ENCODE measurements around the gene TBL1XR1.
A peak's percentile ranks its signal among the peaks of the same experiment; 100 is the strongest.

TBL1XR1 gene

DNA sequence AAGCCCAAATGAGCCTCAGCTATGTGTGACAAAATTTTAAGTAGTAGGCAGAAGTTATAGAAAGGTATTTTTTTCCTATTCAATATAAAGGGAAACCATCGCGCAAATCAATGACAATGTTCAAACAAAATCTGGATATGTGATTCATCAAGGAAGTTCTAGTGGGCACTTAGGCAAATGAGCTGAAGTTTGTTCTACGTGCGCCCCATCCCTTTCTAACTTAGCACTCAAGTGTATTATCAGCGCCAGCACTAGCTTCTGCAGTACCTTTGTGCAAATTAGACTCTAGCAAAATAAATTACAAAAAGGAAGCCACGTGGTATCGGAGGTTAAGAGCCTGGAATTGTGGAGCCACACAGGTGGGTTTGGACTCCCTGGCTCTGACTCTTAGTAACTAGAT lies 91.1 kb downstream of the TBL1XR1 start:
- no peak for DNase-seq

DNA sequence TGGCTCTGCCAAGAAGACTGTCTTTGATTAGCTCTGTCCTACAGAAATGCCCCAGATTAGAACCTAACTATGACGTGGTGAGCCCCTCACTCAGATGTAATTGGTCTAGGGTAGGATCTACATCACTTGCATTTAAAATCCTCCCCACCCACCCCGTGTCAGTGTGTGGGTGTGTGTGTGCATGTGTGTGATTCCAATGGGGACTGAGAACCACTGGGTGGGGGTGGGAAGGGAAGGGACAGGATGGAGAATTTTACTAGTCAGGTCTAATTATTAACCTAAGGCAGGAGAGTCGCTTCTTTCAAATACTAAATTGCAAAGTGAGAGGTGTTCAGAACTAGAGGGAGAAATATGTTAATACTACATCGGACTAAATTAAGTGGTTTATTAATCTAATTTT lies 91.7 kb downstream of the TBL1XR1 start:
- no peak for DNase-seq

DNA sequence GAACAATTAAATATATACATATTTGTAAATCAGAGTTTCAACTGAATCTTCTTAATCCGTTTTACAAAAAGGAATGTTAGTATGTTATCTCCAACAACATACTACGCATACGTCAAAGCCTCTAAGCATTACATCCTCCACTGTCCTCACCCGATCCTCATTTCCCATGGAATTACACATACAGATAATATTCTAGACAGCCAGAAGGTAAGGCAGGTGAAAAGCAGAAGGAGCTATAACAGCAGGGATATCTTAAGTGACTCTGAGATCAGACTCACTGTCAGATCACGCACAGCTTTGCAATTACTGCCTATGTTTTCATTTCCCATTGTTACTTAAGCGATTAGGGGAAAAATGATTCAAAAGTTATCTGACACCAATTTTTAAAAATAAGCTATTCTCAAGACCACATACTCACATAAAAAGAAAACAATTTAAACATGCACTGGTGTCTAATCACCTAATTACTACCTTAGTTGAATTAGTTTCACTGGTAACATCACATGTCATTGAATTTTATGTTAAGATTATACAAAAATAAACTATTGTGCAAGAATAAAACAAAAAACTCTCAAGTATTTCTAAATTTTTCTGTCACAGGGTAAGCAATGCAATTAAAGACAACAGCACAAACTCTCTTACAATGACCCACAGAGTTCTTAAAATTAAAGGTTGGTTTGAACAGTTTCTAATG lies 92.8 kb downstream of the TBL1XR1 start:
- no peak for DNase-seq

- peak; percentile 10 for DNase-seq
Measured at GRCh38 chr3:177102553-177102952, 94.7 kb downstream of the TBL1XR1 start.

DNA sequence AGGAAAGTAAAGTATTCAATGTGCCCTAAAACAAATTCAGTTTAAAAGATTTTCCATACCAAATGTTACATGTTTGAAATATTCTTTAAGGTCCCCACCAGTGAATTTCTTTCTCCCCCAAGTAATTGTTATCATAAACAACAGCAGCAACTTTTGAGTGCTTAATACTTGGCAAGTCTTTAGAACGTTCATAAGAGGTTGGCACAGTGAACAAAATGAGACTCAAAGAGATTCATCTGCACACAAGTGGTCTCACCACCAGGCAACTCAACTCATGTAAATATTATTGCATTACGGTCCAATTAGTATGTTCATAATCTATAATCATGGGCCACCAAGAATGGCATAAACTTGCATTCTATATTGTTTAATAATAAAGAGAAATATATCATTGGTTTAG lies 98.7 kb downstream of the TBL1XR1 start:
- no peak for DNase-seq

DNA sequence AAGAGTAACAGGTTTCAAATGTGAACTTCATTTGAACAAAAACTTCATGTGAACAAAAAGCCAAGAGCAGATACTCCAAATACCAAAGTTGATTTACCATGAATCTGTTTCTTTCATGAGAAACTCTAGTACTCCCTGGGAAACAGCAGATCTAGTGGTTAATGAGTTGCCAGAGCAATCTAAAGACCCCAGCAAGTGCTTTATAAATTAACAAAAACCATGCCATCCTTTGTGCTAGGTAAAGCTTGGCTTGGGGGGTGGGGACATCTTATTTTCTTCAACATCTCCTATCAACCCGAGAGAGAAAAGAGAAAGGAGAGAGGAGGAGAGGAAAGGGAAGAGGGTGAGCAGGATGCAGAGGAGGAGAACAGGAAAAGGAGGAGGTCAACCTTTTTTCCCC lies 100.7 kb downstream of the TBL1XR1 start:
- no peak for DNase-seq

GRCh38 chr3:177093966-177094365 lies 103.3 kb downstream of the TBL1XR1 start:
- no peak for DNase-seq

- DNase-seq = no peak
Measured at GRCh38 chr3:177089901-177090300, 107.4 kb downstream of the TBL1XR1 start.

DNA sequence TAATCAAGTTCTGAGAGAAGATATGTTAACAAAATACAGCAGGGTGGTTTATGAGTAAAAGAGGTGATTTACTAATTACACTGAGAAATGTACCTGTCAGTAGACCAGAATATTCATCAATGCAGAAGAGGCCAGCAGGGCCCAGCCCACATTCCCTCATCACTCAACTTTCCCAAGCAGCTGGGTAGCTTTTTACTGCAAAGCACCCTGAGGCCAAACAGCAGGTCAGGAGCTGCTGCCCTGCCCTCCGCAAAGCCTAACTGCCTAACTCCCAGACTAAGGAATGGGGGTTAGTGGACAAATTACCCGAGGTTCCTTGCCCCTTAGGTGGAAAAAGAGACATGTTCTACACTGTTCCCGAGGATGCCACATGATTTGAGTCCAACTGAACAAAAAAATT lies 108.2 kb downstream of the TBL1XR1 start:
- no peak for DNase-seq

DNA sequence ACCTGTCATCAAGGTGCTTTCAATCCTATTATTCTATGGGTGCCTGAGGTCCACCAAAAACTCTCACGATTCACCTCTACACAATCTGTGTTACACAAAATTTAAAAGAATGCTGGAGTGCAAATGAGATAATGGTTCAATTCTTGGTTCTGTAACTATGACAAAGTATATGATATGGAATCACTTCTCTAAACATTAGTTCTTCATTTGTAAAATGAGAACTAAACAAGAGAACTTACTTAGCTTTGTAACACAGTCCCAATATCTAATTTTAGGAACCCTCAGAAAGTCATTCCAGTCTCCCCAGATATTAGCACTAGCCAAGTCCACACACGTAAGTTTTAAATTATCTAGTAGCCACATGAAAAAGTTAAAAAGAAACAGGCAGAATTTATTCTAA lies 111.5 kb downstream of the TBL1XR1 start:
- no peak for DNase-seq

DNA sequence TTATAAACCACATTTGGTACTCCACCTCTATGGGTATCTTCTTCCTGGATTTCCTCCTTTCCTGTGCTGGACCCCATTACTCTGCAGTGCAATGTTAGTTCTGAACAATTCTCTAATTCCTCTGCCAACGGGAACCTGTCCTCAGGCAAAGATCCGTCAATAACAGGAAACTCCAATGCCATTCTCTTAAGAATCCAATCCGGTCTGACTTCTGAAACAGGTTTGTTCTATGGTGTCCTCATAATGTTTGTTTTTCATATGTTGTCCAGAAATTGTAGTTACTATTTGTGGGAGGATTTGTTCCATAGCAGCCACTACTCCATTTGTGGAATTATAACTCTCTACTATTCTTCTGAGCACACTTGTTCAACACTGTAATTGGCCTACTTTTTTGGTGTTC lies 112.7 kb downstream of the TBL1XR1 start:
- DNase-seq = no peak

DNA sequence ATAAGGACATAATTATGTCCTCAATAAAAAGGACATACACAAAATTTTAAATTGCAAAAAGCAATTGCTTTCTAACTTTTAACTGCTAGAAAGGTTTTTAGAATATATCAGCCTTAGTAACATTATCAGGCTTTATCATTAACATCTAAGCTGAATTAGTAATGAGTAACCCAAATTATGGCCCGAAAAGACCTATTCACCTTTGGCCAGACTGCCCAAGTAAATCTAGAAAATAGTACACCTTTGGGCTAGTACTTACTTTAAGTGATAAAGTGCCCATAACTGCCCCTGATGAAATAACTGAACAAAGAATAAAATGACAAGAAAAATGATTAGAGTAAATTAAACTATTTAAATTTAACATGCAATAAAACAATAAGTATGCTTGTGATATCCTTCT lies 117.2 kb downstream of the TBL1XR1 start:
- no peak for DNase-seq

DNA sequence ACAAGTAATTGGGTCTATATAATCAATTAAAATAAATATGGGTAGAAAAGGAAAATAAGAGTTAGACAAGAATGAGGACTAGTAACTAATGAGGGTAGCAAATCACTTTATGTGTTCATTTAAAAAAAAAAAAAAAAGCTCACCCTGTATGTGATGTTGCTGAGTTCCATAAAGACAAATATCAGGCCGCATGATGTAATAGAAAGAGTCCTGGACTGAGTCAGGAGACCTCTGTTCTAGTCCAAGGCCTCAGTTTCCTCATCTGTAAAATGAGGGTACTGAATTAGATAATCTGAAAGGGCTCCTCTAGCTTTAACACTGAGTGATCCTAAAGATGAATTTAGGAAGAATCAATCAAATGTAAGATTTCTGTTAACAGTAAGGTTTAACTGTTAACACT lies 117.6 kb downstream of the TBL1XR1 start:
- DNase-seq = no peak

- no peak for DNase-seq
Measured at GRCh38 chr3:177071496-177072156, 125.7 kb downstream of the TBL1XR1 start.

GRCh38 chr3:177069514-177070329 lies 127.6 kb downstream of the TBL1XR1 start:
- peak; percentile 79 for DNase-seq

GRCh38 chr3:177068967-177069366 lies 128.3 kb downstream of the TBL1XR1 start:
- no peak for DNase-seq

DNA sequence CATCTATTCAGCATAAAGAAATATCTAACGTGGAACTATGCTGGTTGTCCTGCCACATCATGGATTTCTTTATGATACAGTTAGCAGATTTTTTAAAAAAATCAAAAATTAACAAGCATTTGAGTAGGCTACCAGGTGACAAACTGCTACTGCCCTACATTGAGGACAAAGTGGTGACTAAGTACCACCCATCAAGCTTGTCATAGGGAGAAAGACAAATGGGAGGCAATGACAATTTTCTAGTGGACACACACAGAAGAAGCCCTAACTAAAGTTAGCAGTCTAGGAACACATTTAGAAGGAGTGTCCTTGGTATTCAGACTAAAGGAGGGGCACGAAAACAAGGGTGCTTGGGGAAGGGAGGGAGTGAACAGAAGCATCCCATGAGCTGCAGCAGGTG lies 131.2 kb downstream of the TBL1XR1 start:
- DNase-seq = no peak

DNA sequence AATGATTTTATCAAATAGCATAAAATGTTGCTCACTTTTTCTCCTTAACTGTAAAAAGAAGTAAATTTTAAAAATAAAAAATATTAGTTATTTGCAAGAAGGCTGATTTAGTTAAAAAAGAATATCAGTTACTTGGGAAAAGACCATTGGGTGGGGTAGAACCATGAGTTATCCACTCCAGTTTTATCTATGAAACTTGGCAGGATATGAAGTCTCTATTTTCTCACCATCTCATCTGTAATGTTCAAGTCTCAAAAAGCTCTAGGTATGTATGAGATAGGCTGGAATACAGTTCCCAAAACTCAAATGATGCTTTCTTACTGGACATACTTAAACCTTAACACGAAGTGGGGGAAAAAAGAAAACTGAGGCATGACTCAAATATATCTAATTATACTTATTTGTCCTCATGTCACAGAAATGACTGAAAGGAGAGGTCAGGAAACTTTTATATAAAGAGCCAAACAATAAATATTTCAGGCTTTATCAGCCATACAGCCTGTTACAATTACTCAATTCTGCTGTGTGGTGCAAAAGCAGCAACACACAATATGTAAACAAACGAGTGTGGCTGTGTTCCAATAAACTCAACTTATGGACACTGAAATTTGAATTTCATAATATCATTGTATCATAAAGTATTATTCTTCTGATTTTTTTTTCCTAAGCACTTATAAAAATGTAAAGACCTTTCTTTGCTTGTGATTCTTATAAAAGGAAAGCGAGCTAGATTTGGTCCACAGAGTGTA lies 131.8 kb downstream of the TBL1XR1 start:
- no peak for DNase-seq

DNA sequence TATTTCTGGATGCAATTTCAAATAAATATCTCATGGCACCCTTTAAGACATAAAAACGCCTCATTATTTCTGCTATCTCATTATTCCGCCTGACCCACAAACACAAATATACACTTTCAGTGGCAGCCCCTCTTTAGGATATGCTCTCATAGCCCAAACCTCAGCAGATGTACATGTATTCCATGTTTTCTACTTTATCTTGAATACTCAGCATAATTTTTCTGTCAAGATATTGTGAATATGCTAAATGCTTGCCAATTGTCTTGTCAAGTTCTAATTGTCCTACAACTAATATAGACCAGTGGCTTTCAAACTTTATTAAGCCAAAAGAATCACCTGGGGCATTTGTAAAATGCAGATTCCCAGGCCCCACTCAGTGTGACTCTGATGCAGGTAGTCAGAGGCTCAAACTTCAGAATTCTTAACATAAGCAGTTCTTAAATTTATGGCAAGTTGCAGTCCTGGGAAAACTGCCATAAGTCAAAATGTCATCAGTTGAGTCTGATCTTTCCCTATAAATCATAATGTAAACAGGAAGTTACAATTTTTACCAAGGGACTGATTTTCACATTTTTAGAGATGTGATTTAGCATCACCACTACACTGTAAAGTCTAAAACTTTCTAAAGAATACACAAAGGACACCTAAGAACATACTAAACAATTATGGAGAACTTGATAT lies 135.1 kb downstream of the TBL1XR1 start:
- DNase-seq = peak; percentile 26

DNA sequence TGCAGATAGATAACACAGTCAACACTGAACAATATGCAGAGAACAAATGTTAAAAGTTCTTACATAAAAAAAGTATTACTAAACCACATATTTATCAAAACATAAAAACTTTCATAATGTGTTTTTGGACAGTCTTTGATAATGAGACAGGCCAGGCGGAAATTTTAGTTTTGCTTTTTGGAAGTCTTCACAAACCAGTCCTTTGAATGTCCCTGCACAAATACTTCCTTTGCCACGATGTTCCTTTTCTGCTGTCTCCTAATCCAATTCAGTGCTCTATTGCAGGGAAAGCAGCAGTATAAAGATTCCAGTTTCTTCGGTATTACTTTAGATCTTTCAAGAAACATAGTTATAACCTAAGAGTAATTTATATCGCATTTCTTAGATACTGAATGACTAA lies 135.9 kb downstream of the TBL1XR1 start:
- DNase-seq = no peak

DNA sequence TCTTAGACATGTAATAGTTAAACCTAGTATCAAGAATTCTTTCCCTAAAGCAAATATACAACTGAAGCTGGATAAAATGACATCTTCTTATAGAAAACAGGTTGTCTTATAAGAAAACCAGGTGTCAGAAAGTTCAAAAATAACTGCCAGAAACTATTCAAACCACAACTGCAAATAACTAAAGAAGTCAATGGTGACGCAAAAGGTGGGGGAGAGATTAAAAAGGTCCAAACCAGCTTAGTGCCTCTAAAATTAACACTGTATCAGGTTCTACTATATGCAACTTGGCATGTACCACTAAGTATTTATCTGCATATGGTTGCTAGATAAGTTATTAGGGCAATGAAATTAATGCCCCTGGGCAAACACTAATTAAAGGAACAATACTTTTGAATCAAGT lies 136.8 kb downstream of the TBL1XR1 start:
- no peak for DNase-seq

GRCh38 chr3:177058648-177059047 lies 138.6 kb downstream of the TBL1XR1 start:
- no peak for DNase-seq

DNA sequence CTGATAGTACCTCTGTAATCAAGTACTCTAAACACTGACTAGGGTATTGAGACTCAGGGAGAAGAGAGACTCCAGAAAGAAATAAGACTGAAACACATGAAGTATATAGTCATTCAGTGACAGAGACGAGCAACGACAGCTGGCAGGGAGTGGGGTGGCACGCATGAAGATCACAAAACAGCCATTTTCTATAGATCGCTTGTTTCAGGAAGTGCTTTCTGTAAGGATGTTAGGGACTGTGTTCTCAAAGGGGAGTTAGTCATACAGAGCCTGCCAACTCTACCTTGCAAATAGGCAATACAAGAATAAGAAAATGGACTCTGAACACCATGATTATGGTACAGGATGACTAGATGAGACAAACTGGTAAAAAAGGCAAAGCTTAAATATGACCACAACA lies 139.5 kb downstream of the TBL1XR1 start:
- DNase-seq = no peak

Measured in fibroblast of skin of right quadriceps (primary cell).